CD4-positive, alpha-beta T cell treated with Interleukin-17A for 4 hours (primary cell): Measurements from ENCODE around the gene HSP90AB1.

Experiments
- DNase-seq: peaks from one replicate; pipeline ENCODE4 v3.0.0-alpha.2; 2020; ENCODE audit warnings: mixed read lengths

Gene HSP90AB1

DNA sequence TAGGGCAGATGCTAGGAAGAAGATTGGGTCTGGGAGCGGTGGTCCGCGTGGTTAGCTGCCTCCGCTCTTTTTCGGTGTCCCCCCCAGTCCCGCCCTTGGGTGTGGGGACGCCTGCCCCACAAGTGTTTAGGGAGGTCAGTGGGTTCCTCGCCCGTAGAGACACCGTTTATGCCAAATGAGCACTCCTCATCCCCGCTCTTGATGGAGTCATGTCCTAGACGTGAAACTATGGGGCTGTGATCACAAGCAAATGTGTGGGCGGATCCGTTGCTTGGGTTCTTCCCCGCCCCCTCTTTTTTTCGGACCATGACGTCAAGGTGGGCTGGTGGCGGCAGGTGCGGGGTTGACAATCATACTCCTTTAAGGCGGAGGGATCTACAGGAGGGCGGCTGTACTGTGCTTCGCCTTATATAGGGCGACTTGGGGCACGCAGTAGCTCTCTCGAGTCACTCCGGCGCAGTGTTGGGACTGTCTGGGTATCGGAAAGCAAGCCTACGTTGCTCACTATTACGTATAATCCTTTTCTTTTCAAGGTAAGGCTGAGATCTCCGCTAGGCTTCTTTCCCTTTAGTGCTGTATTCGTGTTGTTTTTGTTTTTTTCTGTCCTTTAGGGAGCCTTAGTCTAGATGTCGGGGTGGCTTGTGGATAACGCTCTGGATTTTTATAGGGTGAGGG is at the start of gene HSP90AB1:
Gene HSP90AB1, plus strand, starts transcription at position 439 of the 675 bp plus-strand sequence. CDS start 1,529 bp downstream, outside the sequence.
- peak; percentile 95 for DNase-seq

DNA sequence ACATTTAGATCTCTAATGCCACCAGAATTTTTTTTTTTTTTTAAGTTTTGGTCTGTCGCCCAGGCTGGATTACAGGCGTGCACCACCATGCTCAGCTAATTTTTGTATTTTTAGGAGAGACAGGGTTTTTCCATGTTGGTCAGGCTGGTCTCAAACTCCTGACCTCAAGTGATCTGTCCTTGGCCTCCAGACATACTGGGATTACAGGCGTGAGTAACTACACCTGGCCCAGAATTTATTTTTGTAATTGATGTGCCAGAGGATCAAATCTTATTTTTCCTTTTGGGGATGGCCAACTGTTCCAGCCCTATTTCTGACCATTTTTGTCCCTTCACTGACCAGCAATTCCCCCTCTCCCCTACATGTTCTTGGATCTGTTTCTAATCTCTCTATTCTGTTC is 48.2 kb upstream of the HSP90AB1 start:
- DNase-seq: no peak

DNA sequence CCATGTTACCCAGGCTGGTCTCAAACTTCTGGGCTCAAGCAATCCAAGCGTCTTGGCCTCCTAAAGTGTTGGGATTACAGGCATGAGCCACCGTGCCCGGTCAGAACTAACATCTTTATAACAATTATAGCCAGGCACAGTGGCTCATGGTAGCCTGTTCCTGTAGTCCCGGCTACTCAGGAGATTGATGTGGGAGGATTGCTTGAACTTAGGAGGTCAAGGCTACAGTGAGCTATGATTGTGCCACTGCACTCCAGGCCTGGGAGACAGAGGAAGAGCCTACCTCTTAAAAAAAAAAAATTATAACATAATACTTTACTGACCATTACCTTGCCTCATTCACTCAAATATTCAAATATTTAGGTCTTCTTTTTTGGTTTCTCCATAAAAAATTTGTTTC is 47.0 kb upstream of the HSP90AB1 start:
- no peak for DNase-seq

DNA sequence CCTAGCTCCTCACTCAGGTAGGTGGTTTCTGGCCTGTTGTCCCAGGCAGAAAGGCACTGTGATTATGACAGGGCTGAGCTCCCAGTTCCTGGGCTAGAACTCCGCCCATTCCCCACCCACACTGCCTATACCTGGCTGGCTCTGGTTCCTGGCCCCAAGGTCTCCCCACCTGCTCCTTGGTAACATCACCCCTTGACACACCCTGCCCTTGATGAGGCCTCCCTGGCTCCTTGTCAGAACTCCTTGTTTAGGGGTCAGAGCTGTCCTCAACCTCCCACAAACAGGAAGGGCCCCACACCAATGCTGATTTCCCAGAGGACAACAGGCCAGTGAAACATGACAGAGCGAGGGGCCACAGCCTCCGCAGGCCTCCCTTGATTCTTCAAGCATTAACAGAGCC is 45.7 kb upstream of the HSP90AB1 start:
- no peak for DNase-seq

DNA sequence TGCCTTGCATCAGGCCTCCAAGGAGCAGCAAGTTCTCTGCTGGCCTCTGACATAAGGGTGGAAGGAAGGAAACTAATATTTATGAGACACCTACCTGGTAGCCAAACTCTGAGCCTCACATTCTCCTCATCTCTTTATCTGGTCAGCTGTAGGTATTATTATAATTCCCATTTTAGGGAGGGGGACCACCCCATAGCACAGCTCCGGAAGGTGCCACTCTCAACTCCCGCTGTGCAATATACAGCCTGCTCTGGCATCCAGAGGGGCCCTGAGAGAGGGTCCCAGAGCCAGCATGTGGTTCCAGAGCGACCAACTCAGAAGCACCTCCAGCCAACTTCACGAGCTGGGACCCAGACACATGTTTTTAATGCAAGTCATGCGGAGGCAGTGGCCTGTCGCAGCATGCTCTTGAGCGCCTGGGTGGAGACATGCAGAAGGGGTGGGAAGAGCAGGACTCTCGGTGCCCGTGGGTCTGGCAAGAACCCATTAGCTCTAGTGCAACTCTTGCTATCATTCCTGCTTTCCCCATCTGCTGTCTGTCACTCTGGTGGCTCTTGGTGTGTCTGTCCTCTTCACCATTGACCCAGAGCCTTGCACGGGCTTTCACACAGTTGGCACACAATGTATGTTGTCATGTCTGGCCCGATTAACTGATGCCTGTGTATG is 45.1 kb upstream of the HSP90AB1 start:
- no peak for DNase-seq

DNA sequence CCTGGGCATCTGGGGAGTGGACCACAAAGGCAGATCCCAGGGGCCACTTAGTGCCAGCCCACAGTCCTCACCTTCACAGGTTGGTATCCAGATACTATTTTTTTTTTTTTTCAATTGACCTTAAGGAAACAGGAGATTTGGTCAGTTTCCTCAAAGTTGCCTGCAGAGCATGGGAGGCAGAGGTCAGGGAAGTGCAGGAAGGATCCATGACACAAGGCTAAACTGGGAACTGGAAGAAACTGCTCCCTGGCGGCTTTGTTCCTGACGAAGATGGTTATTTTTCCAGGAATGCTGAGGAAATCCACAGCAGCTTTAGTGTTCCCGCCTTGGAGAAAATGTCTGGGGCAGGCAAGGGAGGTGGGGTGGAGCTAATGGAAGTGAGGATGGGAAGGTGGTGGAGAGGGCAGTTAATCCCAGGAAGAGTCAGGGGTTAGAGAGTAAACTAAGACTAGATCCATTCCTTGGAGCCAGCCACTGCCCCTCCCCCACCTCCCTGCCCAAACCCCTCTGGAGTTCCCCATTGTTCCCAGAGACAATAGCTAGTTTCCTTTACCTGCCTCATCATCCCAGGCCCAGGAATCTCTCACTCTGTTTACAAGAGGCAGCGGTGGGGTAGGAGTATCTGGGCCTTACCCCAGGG is 44.4 kb upstream of the HSP90AB1 start:
- no peak for DNase-seq

- DNase-seq: no peak
These were observed 43.7 kb upstream of the HSP90AB1 start for GRCh38 chr6:44202972-44203750.

GRCh38 chr6:44203955-44204354 is 42.9 kb upstream of the HSP90AB1 start:
- DNase-seq: no peak

- DNase-seq: no peak
These were observed 38.9 kb upstream of the HSP90AB1 start for GRCh38 chr6:44207966-44208365.

GRCh38 chr6:44211284-44211683 is 35.6 kb upstream of the HSP90AB1 start:
- DNase-seq: no peak

DNA sequence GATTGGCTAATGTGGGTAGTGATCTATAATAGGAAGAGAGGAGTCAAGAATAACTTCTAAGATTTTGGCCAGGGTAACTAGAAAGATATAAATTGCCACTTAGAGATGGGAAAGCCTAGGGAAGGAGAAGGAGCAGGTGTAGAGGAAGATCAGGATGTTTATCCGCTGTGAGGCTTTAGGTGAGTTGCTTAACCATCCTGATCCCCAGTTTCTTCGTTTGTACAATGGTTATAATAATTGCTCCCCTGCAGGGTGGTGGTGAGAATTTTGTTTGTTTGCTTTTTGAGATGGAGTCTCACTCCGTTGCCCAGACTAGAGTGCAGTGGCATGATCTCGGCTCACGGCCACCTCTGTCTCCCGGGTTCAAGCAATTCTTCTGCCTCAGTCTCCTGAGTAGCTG is 32.6 kb upstream of the HSP90AB1 start:
- no peak for DNase-seq

DNA sequence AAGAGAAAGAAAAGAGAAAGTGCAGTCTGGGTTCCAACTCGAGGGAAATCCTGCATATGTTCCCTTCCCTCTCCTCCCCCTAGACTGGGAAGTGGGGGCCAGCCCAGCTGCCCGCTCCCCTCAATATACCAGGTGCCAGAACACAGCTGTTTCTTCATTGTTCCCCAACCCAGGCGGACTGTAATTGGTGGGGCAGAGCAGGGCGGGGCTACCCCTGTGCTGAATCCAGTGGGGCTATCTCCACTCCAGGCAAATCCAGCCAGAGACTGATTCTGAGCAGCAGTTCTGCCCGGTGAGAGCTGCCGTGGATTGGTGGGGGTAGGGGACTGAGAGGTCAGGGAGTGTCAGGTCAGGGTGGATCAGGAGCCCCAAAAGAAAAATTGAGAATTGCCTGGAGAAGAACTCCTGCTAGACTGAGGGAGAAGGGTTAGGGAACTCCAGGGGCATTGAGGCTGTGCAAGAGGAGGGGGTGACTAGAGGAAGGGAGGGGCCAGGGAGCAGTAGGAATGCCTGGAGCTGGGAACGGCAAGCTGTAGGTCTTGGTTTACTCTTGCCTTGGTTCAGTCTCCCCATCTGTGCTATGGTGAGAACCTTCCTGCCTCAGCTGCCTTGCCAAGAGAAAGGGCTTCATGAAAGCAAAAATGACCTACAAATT is 30.1 kb upstream of the HSP90AB1 start, which contains the start of gene MYMX:
Gene MYMX, plus strand, starts transcription at position 250 of the 655 bp plus-strand sequence. CDS start 546 bp downstream, outside the sequence.
- no peak for DNase-seq

- DNase-seq: no peak
These were observed 29.4 kb upstream of the HSP90AB1 start for GRCh38 chr6:44217332-44218143.

- DNase-seq: peak; percentile 19
These were observed 27.7 kb upstream of the HSP90AB1 start for GRCh38 chr6:44219053-44219814.

DNA sequence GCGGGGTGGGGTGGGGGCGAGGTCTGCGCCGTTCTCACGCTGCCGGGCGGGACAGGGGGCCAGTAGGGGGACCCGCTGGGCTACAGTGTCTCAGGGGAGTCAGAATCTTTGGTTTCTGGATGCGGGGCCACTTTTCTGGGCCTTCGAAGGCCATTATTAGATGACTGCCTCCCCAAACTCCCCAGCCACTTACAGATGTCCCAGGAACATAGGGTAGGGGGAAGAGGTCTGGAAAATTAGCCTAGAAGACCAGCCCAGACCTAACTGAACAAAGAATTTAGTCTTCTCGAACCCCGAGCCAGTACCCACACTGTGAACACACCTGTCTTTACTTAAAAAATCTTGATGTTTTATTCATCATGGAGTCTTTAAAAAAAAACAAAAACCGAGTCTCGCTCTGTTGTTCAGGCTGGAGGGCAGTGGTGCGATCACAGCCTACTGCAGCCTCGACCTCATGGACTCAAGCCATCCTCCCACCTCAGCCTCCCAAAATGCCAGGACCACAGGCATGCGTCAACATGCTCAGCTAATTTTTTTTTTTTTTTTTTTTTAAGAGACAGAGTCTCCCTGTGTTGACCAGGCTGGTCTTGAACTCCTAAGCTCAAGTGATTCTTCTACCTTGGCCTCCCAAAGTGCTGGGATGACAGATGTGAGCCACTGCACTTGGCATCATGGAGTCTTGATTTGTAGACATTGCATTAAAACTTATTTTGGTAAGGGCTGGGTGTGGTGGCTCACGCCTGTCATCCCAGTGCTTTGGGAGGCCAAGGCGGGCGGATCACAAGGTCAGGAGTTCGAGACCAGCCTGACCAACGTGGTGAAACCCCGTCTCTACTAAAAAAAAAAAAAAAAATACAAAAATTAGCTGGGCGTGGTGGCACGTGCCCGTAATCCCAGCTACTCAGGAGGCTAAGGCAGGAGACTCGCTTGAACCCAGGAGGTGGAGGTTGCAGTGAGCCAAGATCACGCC is 26.8 kb upstream of the HSP90AB1 start:
- DNase-seq: no peak

DNA sequence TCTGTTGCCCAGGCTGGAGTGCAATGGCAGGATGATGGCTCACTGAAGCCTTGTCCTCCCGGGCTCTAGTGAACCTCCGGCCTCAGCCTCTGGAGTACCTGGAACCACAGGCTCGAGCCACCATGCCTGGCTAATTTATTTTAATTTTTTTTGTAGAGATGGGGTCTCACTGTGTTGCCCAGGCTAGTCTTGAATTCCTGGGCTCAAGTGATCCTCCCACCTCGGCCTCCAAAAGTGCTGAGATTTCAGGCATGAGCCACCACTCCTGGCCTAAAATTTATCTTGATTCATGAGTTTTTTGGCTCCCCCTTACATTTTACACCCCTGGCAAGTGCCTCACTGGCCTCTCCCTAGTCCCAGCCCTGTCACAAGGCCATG is 26.0 kb upstream of the HSP90AB1 start:
- DNase-seq: no peak

DNA sequence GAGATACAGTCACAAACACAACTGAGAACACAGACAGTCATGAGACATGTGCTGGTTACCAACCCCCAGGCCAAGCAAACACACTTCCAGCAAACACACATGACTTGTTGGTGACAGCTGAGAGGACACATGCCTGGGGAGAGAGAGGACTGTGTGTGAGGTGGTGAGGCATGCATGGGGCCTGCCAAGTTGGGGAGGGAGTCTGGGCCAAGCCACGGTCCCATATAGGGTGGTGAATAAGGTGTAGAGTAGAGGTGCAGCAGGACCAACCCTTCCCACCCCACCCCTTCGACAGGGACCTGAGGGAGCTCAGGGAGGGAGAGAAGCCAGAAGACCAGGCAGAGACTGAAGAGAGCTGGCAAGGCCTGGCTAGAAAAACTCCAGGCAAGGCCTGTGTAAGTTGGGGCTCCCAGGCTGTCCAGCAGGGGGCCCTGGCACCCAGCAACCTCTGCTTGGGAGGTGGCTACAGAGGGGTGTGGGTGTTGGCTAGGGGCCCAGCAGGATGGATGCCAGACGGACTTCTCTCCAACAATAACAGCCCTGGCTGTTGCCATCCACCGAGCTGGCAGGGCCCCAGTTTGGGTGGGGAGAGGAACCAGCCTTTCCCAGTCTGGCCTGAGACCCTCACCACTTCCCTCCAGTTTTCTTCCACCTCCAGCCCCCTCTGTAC is 25.5 kb upstream of the HSP90AB1 start:
- peak; percentile 81 for DNase-seq

DNA sequence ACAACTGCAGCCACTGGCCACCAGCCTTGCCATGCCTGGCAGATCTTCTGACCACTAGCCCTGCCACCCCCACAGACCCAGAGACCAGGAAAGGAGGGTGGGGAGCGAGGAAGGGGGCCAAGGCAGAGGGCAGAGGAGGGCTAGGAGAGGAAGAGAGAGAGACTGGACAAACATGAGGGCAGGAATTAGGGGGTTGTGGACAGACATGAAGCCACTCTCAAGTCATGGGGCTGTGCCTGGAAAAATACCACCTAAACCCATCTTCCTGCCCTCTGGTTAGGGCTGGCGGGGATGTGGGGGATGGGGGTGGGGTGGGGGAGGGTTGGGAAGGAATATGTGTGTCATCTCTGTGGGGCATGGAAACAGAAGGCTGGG is 25.0 kb upstream of the HSP90AB1 start:
- no peak for DNase-seq
